HG03558 (cell line): Measurements from ENCODE around the gene GPR152.

Experiments used
- ATAC-seq: cut with Tn5 transposase; IDR thresholded peaks from one replicate; pipeline ENCODE4 v1.9.1; 2021; ENCODE audit warnings: moderate number of reproducible peaks; ENCODE audit not compliant: unreplicated experiment; ENCODE audit errors: extremely low read depth

GPR152 gene

GRCh38 chr11:67401495-67402191 lies 50.9 kb downstream of the GPR152 start, which contains the start of gene PPP1CA:
PPP1CA (minus strand) TSS chr11:67401858; CDS start chr11:67401782, 76 bp downstream.
- ATAC-seq = no peak
